GM19468 (cell line): ENCODE results near the gene VSTM1.

Experiments used
- ATAC-seq: cut with Tn5 transposase; IDR thresholded peaks from one replicate; pipeline ENCODE4 v1.9.1; 2021; ENCODE audit warnings: mild to moderate bottlenecking, moderate library complexity, moderate number of reproducible peaks; ENCODE audit not compliant: unreplicated experiment; ENCODE audit errors: extremely low read depth

Gene VSTM1

GRCh38 chr19:54014920-54015560 lies 48.7 kb downstream of the VSTM1 start:
- no peak for ATAC-seq

GRCh38 chr19:54013866-54014265 lies 49.8 kb downstream of the VSTM1 start:
- no peak for ATAC-seq

DNA sequence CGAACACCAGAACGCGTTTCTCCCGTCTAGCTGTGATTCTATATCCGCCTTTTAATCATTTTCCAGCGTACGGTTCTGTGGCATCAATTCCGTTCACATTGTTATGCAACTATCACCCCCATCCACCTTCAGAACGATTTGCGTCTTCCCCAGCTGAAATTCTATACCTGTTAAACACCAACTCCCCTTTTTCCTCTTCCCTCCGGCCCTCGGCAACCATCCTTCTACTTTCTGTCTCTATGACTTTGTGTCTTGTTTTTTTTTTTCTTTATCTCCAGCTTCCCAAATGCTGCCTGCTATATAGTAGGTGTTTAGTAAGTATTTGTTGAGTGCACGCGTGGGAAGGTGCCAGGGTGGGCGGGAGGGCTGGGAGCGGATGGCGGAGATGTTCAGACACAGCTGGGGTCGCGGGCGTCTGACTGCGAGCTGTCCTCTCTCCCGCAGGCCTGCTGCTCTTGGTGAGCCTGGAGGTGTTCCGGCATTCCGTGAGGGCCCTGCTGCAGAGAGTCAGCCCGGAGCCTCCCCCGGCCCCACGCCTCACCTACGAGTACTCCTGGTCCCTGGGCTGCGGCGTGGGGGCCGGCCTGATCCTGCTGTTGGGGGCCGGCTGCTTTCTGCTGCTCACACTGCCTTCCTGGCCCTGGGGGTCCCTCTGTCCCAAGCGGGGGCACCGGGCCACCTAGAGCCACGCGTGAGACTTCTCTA lies 52.0 kb downstream of the VSTM1 start:
- ATAC-seq, result no peak

DNA sequence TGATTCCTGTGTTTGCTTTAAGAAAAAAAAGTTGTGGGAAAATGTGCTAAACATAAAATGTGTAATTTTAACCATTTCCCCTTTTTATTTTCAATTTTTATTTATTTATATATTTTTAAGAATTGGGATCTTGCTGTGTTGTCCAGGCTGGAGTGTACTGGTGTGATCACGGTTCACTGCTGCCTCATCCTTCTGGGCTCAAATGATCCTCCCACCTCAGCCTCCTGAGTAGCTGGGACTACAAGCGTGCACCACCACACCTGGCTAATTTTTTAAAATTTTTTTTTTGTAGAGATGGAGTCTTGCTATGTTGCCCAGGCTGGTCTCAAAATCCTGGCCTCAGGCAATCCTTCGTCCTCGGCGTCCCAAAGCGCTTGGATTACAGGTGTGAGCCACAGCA lies 53.2 kb downstream of the VSTM1 start:
- ATAC-seq, result no peak

- no peak for ATAC-seq
Measured at GRCh38 chr19:54009440-54009839, 54.3 kb downstream of the VSTM1 start.

DNA sequence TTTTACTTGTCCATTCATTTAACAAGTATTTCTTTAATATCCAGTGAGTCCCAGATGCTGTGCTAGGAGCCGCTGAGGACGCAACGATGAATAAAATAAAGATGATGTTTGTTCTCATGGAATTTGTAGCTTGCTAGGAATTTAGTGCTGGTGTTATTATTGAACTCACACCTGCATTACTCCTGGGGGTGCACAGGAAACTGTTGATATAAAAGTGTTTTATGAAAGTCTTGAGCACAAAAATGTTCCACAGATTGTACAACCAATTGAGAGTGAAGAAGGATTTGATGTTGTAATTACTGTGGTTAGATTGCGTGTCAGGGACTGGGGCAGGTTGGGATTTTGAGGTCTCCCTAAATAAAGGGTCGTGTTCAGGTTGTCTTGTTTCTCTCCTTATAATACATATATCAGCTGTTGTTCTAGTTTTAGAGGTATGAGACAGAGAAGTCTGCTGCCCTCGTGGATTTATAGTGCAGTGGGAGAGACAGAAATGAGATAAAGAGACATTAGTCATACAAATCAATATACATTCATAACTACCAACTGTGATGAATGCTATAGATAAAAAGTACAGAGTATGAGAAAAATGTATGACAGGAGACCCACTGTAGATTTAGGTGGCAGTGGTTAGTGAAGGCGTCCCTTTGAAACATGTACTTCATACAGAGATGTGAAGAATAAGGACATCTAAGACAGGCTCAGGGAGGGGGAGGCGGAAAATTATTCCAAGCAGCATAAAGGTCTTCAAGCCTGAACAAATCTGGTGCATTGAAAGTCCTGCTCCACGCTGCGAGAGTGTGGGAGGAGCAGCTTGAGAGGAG lies 61.0 kb downstream of the VSTM1 start:
- ATAC-seq, result no peak

- no peak for ATAC-seq
Measured at GRCh38 chr19:54001496-54001895, 62.2 kb downstream of the VSTM1 start.

DNA sequence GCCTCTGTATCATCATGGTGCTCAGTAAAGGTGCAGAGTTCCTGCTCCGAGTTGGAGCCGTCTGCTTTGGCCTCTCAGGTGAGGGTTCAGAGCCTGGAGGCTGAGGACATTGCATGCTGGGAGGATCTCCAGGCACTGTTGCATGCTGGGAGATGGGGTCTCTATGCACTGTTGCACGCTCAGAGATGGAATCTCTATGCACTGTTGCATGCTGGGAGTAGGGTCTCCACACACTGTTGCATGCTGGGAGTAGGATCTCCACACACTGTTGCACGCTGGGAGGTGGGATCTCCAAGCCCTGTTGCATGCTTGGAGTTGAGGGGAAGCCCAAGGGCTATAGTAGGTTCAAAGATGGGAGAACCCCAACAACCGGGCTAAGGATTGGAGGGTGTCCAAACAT lies 64.0 kb downstream of the VSTM1 start:
- no peak for ATAC-seq

GRCh38 chr19:53998223-53998622 lies 65.5 kb downstream of the VSTM1 start:
- no peak for ATAC-seq

DNA sequence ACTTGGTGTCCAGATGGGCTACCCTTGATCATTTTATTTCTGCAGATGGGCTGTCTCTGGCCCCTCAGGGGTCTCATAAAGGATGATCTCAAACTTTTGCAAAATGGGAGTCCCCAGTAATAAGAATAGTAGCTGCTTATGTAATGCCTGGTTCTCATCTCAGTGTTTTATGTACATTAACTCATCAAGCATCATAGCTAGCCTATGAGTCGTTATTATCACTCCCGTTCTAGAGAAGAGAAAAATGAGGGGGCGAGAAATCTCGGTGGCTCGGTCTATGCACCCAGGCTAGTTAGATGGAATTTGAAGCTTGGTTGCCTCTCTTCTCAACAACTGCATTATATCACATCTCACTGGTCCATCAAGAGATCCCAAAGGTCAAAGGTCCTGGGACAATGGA lies 68.9 kb downstream of the VSTM1 start:
- ATAC-seq, result no peak

GRCh38 chr19:53993448-53993847 lies 70.2 kb downstream of the VSTM1 start:
- no peak for ATAC-seq

DNA sequence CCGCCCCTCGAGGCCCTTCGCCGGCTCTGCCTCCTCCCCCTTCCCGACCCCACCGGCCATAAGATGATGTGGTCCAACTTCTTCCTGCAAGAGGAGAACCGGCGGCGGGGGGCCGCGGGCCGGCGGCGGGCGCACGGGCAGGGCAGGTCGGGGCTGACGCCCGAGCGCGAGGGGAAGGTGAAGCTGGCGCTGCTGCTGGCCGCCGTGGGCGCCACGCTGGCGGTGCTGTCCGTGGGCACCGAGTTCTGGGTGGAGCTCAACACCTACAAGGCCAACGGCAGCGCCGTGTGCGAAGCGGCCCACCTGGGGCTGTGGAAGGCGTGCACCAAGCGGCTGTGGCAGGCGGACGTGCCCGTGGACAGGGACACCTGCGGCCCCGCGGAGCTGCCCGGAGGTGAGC lies 70.9 kb downstream of the VSTM1 start:
- ATAC-seq, result no peak

DNA sequence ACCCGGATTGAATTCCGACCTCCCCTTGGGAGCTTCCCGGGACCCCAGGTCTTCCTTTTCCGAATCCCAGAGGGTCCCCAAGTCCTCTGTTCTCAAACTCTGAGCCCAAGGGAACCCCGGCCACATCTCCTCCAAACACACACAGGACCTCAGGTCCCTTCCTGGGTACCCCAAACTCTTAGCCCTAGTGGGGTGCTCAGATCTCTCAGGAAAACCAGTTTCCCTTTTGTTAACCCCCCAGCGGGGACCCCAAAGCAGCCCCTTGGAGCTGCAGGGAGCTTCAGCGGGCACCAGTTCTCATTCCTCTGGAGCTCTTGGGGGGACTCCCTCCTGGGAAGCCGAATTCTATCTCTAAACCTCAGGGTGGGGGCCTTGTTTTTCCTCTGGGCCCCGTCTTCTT lies 71.5 kb downstream of the VSTM1 start:
- no peak for ATAC-seq

DNA sequence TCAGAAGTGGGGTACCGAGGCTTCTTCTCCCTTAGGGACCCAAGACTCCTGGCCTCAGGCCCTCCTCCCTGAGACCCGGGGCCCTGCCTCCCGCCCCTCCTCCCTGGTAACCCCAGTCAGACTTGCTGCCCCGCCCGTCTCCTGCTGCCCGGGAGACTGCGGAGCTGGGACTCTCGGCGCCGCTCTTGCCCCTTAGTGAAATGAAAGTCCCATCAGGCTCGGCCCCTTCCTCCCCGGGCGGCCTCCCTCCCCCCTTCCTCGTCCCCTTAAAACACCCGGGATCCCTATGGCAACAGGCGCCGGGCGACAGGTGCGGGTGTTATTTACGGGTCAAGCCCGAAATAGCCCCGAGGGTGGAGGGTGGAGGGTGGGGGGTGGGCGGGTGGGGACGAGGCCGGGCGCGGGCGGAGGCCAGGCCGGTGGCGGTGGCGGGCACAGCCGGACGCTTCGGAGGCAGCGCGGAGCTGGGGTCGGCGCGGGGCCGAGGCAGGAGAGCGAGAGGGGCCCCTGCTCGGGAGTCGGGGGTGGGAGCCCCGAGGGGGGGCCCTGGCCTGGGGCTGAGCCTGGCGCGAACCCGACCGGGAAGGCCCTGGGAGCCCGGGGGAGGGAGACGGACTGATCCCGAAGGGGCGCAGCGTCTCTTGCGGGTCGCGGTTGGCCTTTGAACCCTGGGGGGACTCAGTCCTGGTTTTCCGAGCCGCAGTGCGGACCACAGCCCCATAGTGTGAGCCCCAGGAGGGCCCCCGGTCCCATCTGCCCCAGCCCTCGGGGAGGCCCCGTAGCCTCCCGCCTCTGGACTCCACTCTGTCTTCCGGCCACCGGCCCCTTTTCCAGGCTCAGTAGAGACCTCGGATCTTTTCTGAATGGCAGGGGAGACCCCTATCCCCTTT lies 72.2 kb downstream of the VSTM1 start, which contains the start of gene CACNG6:
Gene CACNG6, plus strand, starts transcription at position 414 of the 890 bp plus-strand sequence. CDS start 1,241 bp downstream, outside the sequence.
- no peak for ATAC-seq
